Activated gamma-delta T cell treated with Interleukin-2 at 50 U/mL for 16 hours (primary cell): ENCODE measurements around the gene HOXA2.

ENCODE experiments used
- DNase-seq: peaks from one replicate; pipeline ENCODE4 v3.0.0-alpha.2; 2020

The HOXA2 gene

DNA sequence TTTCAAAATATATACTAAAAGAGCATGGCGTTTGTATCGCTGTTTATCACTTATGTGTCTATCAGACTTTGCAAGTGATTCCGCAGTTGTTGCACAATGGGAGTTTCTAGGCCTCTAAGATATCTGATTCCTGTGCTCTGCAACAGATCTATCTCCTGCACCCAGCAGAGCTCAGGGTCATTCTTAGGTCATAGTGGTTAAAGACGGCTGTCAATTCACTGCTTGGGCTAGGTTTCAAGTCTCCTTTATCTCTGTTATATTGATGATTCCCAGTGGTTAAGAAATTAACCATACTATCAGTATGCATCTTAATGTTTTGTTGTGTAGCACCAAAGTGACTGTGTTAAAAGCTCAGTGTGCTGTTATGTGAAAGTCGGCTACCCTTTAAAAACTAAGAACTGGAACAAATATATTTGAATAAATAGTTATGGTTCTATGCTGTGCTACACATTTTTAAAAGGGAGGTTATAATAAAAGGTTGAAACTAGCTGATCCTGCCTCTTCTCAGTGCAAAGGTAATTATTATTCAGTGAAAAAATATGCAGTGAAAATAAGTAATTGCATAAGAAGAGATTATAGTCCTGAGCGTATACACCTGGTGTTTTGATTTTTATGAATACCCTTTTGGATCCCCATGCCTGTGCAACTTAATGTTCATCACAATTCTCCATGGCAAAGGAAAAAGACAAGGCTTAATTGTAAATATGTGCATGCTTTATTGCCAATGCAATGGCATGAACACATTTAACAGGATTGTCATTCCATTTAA is 30.7 kb downstream of the HOXA2 start:
- DNase-seq: no peak

DNA sequence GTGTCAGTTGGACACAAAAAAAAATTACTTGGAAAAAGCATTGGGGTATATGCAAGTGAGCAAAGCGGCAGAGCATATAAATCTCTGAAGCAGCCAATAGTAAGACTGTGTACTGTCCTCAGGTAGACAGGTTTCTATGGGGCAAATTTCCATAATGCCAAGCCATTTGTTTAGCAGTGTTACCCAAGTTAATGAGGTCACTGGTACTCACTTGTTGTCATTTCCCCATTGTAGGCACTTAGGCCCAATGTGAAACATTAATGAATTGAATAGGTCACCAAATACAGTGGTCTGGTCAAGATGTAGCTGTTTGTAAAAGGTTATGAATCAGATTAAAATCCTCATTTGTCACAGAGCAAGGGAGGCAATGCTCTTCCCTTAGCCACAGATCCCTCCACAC is 34.2 kb downstream of the HOXA2 start:
- DNase-seq: no peak

DNA sequence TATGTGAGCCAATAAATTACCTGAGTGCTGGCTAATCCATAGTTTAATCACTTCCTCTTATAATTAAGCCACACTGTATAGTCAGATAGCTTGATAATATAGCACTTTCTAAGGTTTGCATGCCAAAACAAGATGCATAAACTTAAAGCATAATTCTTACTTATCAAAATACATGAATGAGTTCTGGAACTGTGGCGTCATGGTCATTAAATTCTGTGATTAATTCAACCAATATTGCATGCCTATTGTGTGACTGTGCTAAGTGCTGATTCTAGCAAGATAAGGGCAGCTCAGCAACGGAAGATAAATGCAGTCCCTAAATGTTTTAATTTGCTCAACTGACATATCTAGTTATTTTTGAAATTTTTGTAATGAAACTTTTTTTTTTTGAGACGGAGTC is 36.3 kb downstream of the HOXA2 start:
- DNase-seq: no peak

DNA sequence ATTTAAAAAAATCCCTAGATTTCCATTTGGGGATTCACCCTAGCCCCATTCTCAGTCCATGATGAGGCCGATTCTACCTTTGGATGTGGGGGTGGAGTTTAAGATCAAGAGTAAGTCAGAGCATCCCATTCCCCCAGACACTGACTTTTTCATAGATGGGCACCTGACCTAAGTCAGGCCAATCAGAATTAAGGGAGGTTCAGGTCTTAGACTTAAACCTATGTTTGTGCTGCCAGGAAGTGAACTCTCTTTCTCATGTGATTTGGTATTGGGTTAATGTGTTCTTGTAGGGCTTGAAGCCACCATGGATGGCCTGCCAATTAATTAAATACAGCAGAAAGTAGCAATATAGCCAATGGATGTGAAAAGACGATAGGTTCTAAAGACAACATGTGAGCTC is 36.8 kb downstream of the HOXA2 start:
- DNase-seq: no peak

DNA sequence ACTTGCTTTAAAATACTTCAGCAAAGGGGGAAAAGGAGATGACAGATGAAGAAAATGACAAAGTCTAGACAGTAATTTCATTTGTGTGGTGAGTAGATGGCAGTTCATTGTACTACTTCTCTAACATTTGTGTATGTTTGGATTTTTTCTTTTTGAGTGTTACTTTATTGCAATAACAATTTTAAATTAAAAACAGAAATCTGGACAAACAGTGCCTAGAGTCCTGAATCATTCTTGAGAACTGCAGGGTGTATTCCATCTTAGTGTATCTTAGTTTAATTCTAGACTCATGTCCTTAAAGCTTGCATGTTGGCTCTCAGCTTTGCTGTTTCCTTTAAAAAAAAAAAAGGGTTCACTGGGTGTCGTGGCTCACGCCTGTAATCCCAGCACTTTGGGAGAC is 37.8 kb downstream of the HOXA2 start:
- no peak for DNase-seq

DNA sequence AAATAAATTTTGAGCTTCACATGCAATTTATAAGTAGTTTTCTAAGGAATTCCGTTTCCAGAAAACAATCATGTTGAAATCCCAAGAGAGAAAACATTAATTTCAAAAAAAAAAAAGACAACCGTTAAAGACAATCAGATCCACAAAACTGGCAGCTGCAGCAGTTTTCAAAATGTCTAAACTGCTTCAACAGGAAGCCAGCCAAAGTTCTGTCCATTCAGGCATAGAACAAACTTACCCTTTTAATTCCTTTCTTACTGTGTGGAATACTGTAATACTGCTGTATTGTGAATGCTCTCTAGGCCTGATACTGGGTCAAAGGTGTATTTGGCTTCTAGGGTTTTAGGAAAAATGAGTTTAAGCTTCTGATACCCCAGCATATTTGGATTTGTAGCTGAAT is 38.3 kb downstream of the HOXA2 start:
- no peak for DNase-seq

DNA sequence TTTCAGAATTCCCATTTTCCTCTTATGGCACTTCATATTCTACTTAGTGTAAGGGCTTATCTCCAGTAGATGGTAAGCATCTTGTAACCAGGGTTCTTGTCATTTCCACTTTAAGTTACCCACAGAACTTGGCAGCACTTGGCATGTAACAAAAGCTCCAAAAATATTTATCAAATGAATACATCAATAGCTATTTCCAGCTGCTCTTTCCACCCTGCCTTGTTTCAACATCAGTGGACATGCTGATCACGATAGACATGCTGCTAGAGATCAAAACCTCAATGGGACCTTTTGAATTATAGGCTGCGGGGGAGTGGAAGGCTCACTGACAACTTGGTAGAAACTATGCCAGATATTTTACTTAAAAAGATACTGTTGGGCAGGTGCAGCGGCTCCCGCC is 39.5 kb downstream of the HOXA2 start:
- no peak for DNase-seq

DNA sequence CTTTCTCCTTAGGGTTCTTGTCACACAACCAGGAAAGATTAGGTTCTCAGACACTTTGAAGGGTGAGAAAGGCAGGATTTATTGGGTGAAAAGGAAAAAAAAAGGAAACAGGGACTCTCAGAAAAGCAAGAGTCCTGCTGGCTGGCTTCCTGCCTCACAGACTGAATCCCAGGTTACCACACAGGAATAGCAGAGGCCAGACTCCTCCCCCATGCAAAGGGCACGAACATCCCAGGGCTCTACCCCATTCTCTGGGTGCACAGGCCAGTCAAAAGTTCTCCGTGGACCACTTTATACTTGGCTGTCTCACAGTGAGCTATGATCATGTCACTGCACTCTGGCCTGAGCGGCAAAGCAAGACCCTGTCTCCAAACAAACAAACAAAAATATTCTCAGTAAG is 49.3 kb downstream of the HOXA2 start:
- DNase-seq: no peak

DNA sequence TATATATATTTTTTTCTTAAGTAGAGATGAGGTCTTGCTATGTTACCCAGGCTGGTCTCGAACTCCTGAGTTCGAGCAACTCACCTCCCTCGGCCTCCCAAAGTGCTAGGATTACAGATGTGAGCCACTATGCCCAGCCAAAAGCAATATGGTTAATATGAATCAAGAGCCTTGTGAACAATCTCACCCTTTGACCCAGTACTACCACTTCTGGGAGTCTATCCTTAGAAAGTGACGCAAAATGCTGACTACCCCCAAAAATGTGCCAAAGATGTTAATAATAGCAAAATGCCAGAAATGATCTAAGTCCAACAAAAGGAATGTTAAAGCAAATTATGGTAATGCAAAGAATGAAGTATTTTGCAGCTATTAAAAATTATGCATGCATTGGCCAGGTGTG is 51.0 kb downstream of the HOXA2 start:
- DNase-seq: no peak
